Measurements from ENCODE around the gene SLFN12L.
A peak's percentile ranks its signal among the peaks of the same experiment; 100 is the strongest.
"Not testable (repeated sequence)": the region's sequence is repeated elsewhere in the genome, so short reads cannot be mapped to it uniquely, and the experiment has no call there.

The SLFN12L gene

GRCh38 chr17:35493040-35493439, 44.4 kb downstream of the SLFN12L start:
- no peak for FAIRE-seq

DNA sequence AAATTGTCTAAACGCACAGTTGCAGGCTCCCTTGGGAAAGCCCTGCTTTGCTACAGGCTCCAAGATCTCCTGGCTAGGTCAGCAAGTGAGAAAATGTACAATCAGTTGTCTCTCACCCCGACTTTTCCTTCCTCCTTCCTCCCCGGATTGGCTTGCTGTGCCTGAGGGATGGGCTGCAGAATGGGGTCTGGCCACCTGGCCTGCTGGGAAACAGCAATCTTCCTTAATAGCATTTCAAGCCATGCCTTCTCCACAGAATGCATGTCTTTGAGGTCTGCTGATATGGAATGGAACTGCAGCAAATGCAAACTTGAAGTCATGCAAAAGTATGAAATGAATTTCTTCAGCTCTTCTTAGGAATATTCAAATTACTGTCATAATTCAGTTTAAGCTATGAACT, 46.1 kb downstream of the SLFN12L start:
- no peak for FAIRE-seq

- FAIRE-seq: no peak
Measured at GRCh38 chr17:35489944-35490343, 47.5 kb downstream of the SLFN12L start.

DNA sequence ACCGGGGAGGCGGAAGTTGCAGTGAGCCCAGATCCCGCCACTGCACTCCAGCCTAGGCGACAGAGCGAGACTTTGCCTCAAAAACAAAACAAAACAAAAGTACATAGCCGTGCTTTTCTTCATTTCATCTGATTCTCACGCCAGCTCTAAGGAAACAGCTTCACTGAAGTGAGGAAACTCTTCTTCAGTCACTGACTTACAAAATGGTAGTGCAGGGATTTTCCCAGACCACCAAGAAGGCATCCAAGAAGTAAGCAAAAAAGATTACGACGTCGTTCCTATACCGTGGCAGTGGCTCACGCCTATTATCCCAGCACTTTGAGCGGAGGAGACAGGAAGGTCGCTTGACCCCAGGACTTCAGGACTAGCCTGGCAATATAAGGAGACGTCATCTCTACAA, 48.5 kb downstream of the SLFN12L start:
- FAIRE-seq: no peak

DNA sequence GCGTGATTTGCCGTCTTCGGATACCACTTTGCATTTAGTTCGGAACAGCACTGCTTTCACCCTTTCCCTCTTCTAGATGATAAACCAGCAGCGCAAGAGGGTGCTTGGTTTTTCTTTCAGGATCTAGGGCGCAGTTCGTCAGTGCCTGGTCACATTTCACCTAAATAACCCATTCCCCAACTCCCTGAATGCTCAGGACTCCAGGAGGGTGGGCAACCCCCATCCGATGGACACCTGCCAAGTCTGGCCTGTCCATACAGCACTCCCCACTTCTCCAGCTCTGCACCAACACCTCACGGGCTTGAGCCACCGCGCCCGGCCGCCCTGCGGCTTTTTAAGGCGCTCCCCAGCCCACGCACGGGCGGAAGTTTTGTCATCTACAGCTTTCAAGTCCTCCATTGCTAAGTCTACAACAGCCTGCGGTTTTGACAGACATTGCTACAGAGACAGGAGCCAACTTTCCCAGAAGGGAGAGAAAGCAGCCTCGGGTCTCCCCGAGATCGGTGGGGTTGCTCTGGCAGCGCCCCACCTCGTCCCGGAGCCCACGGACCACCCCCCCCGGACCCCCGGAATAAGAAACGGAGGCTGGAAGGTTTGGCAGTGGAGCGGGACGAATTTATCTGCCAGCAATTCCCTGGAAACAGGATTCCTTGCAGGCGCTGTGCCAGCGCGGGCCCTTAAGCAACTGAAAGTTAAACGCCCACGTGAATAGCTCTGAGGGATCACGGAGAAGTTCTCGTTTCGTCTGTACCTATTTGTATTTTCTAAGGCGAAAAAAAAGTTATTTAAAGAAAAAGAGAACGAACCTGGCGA, 50.4 kb downstream of the SLFN12L start:
- no peak for FAIRE-seq

DNA sequence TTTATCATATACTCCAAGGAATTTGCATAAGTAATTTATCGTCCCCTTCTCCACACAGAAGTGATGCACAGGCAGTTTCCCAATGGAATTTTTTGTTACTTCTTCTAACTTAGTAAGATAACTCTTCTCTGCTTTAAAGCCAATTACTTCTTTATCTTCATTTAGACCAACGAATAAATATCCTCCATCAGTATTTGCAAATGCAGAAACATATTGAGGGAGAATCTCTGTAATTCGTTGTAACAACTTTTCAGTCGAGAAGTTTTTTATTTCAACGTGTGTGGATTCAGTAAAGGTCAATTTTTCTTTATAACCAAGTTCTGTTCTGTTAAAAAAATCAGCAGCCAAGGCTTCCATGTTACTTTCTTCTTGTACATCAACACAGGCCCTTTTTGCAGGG, 58.2 kb downstream of the SLFN12L start:
- FAIRE-seq: no peak

DNA sequence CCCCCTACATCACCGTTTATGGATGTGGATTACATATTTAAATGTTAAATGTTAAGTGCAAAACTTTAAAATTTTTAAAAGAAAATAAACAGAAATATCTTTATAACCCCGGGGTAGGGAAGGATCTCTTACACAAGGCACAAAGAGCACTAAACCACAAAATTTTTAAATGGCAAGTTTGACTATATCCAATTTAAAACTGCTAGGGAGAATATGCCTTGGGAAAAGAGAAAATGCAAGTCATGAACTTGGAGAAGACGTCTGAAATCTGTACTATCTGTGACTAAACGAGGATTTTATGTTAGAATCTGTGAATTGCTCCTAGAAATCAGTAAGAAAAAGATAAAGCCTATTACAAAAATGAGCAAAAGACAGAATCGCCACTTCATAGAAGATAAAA, 60.2 kb downstream of the SLFN12L start:
- no peak for FAIRE-seq

DNA sequence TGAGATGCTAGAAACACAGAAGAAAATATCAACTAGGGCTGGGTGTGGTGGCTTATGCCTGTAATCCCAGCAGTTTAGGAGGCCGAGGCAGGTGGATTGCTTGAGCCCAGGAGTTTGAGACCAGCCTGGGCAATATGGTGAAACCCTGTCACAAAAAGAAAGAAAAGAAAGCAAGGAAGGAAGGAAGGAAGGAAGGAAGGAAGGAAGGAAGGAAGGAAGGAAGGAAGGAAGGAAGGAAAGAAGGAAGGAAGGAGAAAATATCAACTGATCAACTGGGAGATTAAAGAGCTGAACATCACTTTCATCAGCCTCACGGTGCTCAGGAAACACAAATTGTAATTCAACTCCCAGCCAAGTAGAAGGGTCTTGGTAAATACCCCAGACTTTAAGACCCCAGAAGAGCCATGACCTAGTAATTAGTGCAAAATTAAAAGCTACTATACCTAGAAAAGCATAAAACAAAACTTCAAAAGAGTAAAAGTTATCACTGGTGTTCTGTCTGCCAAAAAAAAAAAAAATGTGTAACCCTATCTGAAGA, 61.1 kb downstream of the SLFN12L start:
- FAIRE-seq: no peak

GRCh38 chr17:35468475-35468874, 69.0 kb downstream of the SLFN12L start:
- no peak for FAIRE-seq

- no peak for FAIRE-seq
Measured at GRCh38 chr17:35467824-35468223, 69.7 kb downstream of the SLFN12L start.

DNA sequence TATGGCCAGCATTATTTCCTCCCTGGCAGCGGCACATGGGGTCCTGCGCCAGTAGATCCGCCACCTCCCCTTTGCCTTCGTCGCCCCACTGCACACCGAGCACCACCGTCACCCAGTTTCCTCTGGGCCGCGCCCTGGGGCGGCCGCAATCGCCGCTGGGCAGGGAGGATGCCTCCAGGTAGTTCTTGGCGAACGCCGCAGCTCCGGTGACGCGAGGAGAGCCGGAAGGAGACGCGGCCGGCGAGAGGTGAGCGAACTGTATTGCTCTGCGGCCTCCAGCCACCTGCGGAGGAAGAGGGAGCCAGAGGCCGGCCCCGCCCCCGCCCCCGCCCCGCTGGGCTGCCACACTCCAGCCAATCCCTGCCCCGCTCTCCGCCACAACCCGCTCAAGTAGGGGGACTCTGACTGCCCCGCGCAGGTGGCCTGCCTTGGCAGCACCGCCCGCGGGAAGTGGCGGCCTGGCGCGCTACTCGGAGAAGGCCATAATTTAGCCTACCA, 77.1 kb downstream of the SLFN12L start:
- FAIRE-seq: no peak

DNA sequence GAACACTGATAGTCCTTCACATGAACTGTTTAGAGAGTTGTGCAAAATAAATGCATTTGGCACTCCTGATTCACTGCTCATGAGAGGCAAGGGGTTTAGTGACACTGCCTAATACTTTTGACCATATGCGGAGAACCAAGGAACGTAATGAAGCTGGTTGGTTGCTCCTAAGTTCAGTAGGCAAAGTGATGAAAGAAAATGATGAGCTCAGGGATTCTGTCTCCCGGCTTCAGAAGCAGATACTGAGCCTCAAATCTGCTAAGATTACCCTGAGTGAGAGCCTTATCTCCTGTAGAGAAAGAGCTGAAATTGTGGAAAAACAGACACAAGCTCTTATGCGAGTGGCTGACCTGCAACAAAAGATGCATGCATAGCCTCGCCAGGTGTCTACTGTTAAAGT, 83.4 kb downstream of the SLFN12L start:
- FAIRE-seq: not testable (repeated sequence)

DNA sequence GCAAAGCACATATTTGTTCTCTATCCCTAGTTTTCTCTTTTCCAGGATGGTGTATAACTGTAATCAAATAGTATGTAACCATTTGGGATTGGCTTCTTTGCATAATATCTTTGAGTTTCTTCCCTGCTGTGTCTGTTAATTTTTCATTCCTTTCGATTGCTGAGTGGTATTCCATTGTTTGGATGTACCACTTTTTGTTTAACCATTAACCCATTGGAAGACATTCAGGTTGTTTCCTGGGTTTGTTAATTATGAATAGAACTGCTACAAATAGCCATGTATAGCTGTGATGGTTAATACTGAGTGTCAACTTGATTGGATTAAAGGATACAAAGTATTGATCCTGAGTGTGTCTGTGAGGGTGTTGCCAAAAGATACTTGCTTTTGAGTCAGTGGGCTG, 84.3 kb downstream of the SLFN12L start:
- FAIRE-seq: no peak

GRCh38 chr17:35449371-35449931, 88.0 kb downstream of the SLFN12L start:
- no peak for FAIRE-seq

GRCh38 chr17:35448899-35449227, 88.6 kb downstream of the SLFN12L start:
- FAIRE-seq: no peak

DNA sequence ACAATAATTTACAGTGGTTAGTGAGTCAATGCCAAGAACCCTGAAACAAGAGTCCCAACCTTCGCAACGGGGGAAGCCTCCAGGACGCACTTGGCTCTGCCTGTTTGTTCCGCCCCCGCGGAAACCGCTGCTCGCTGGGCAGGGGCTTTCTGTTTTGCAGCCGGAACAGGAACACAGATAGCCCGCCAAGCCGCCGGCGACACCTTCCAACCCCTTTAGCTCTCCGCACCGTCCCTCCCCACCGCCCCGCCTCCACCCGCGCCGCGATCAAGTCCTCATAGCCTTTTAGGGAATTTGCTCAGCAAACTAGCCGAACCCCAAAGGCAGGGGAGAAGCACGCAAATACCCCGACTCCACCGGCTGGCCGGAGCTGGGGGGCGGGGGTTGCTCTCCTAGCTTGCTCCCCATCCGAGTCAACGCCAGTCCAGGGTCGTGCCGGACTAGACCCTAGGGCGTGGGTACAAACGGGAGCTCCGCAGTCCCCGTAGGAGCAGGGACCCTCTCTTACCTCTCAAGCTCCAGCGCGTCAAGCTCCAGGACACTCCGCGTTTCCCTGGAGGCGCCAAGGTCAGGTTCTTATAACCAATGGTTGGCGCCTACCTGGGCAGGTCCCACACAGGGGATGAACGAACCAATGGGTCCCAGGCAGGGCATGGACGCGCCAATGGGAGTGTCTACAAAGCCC, 89.1 kb downstream of the SLFN12L start, which contains the start of gene SLFN13:
TSS of gene SLFN13 (minus strand) at position 553 of the 685 bp plus-strand sequence. CDS start 3,086 bp downstream, outside the sequence.
- no peak for FAIRE-seq

- no peak for FAIRE-seq
Measured at GRCh38 chr17:35447499-35447898, 90.0 kb downstream of the SLFN12L start.

- no peak for FAIRE-seq
Measured at GRCh38 chr17:35438433-35438832, 99.0 kb downstream of the SLFN12L start.

GRCh38 chr17:35433075-35433894, 104.2 kb downstream of the SLFN12L start:
- FAIRE-seq: peak; percentile 94

GRCh38 chr17:35432176-35433074, 105.1 kb downstream of the SLFN12L start, which contains the start of gene SLFN12:
Gene SLFN12 (minus strand): TSS chr17:35432500. CDS start chr17:35423028, 9,472 bp downstream.
- peak; percentile 97 for FAIRE-seq

- no peak for FAIRE-seq
Measured at GRCh38 chr17:35429702-35430101, 107.8 kb downstream of the SLFN12L start.

All from G401.6 (cell line).